GM18505 (cell line): Measurements from ENCODE around the gene PXYLP1.

Experiments
- ATAC-seq: cut with Tn5 transposase; IDR thresholded peaks from one replicate; pipeline ENCODE4 v1.9.1; 2021; ENCODE audit not compliant: unreplicated experiment
- POLR2A ChIP-seq: IDR thresholded peaks from 4 replicates; pipeline ENCODE4 v1.6.1; 2011; ENCODE audit warnings: borderline replicate concordance; ENCODE audit not compliant: insufficient read depth, insufficient read length; ENCODE audit errors: extremely low read depth

Gene PXYLP1

GRCh38 chr3:141275511-141275910, 43.9 kb downstream of the PXYLP1 start:
- no peak for TF ChIP-seq POLR2A
- ATAC-seq: no peak

GRCh38 chr3:141275973-141276372, 44.3 kb downstream of the PXYLP1 start:
- ATAC-seq: no peak
- no peak for TF ChIP-seq POLR2A

DNA sequence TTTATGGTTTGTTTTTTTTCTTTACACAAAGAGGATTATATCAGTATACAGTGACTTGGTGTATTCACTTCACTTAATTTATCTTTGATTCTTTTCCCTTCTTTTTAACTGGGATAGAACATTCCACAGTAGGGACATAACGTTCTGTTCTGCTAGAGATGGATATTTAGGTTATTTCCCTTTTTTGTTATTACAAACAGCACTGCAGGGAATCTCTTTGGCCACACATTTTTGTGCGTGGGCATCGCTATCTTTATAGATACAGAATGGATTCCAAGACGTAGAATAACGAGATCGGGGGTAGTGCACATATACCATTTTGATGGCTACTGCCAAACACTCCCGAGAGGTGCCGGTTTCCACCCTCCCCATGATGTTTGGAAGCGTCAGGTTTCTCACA, 44.8 kb downstream of the PXYLP1 start:
- ATAC-seq: no peak
- no peak for TF ChIP-seq POLR2A

DNA sequence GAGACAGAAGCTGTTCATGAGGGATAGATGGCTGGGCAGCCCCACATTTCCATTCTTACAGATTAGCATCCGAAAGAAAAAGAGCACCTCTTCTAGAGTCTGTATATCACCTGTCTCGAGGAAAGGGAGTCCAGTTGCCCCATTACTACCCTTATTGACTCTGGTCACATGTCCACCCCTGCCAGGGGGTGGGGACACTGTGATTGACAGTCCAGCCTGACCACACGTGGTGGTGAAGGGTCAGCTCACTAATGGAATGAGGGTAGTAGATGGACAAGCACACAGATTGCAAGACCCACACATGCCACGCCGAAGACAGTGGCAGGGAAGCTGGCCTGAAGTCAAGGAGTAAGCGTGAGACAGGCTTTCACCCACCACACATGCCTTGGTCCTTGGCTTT, 45.8 kb downstream of the PXYLP1 start:
- ATAC-seq: no peak
- no peak for TF ChIP-seq POLR2A

DNA sequence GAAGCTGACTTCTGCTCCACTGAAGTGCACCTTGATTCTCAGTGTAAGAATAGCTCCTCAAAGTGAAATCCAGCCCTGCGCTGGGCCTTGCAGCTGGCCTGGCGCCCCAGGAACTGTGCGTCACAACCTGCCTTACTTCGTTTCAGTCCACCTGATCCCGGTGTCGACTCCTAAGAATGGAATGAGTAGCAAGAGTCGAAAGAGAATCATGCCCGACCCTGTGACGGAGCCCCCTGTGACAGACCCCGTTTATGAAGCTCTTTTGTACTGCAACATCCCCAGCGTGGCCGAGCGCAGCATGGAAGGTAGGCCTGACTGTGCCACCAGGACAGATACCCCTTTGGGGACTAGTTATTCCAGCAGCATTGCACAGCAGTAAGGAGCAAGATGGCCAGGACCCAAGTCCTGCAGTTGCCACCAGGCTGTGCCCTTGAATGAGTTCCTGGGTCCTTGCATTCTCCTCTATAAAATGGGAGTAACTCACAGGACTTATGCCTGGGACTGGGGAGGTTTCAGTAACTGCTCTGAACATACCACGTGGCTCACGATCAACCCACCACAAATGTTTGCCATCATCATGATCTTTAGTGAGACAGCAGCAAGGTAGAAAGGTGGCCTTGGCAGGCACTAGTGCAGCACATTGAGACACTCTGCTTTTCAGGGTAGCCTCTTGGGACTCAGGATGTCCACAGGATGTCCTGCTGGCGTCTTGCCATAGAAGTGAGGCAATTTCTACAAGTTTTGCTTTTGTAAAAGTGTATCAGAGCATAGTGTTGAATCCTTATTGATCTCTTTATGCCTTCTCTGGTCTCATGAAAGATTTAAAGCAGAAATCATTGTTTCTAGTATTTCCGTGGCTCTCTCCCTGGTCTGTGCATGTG, 46.8 kb downstream of the PXYLP1 start:
- no peak for ATAC-seq
- no peak for TF ChIP-seq POLR2A

GRCh38 chr3:141279077-141279967, 47.7 kb downstream of the PXYLP1 start:
- TF ChIP-seq POLR2A: no peak
- no peak for ATAC-seq

- no peak for TF ChIP-seq POLR2A
- ATAC-seq: no peak
These were observed 48.5 kb downstream of the PXYLP1 start for GRCh38 chr3:141280086-141280485.

- TF ChIP-seq POLR2A: no peak
- ATAC-seq: no peak
These were observed 49.1 kb downstream of the PXYLP1 start for GRCh38 chr3:141280690-141281089.

DNA sequence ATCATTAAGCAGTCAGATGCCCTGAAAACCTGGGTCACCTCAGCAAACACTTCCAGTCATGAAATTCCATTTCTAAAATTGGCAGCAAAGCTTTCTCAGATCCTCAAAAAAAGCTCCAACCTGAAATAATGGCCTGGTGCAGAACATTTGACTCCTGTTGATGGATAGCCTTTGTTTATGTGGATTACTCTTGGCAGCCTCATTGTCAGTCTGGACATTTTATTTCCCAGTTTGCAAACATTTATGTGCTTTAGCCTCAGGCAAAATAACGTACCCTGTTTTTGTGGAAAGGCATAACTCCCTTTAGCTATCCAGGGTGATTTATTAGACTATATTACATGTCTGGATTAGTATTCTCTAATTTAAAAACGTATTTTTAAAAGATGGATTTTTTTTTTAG, 53.9 kb downstream of the PXYLP1 start:
- TF ChIP-seq POLR2A: no peak

GRCh38 chr3:141286856-141287255, 55.2 kb downstream of the PXYLP1 start:
- no peak for TF ChIP-seq POLR2A
- ATAC-seq: no peak

More for the DNA sequence above, 53.9 kb downstream of the PXYLP1 start:
- ATAC-seq: no peak

DNA sequence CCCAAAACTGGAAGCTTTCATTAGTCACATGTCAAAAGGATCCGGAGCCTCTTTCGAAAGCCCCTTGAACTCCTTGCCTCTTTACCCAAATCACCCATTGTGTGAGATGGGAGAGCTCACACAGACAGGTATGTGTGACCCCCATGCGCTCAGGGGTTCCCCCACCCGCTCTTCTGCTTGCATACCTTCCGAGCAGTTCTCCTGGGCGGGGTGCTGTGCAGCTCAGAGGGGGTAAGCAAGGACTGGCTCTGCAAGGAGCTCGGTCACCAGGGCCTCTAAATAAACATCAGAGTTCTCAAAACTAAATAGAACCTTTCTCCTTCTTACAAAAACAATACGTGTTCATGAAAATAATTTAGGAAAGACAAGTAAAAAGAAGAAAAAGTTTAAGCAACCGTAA, 55.7 kb downstream of the PXYLP1 start:
- no peak for TF ChIP-seq POLR2A
- no peak for ATAC-seq

DNA sequence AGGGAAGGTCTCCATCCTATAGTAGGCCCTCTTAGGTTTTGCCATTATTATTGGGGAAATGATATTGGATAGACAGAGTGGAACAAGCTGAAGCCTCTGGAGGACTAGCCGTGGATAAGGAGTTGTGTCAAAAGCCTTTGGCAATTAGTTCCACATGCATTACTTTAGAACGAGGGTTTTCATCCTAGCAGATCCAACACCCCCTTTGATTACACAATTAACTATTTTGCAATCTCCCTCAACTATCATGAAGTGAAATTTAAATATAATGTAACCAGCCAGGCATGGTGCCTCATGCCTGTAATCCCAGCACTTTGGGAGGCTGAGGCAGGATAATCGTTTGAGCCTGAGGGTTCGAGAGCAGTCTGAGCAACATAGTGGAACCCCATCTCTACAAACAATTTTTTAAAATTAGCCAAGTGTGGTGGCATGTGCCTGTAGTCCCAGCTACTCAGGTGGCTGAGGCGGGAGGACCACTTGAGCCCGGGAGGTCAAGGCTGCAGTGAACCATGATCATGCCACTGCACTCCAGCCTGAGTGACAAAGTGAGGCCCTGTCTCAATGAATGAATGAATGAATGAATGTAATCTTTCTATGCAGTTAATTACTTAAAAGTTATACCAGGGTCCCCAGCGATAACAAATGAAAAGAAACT, 56.8 kb downstream of the PXYLP1 start:
- no peak for TF ChIP-seq POLR2A
- no peak for ATAC-seq

- ATAC-seq: no peak
- TF ChIP-seq POLR2A: no peak
These were observed 57.7 kb downstream of the PXYLP1 start for GRCh38 chr3:141289228-141289772.
